B cell (primary cell): Measurements from ENCODE around the gene FGF21. TPM values are rescaled to one million over a fixed set of nuclear protein-coding genes. Genes with fewer than 3 reads are reported as not detected.

Source experiments
- ATAC-seq: fragments of 200-7000 bp; cut with Tn5 transposase; one replicate; pipeline ENCODE4 v1.10.0; 2021; ENCODE audit warnings: low read depth, mild to moderate bottlenecking, moderate number of reproducible peaks, moderate library complexity
- CTCF ChIA-PET: fragments of 350-600 bp; sonication (Branson Sonifier 250); formaldehyde crosslinking; loops from one replicate; lab custom pipeline; 2021; ENCODE audit warnings: antibody characterized with exemption, inconsistent platforms; lab: Charles Lee
- POLR2A ChIA-PET: fragments of 350-600 bp; sonication (Branson Sonifier 250); formaldehyde crosslinking; loops from one replicate; lab custom pipeline; 2021; ENCODE audit warnings: antibody characterized with exemption; lab: Charles Lee
- DNase-seq: peaks from one replicate; pipeline ENCODE4 v3.0.0; 2013
- H2AFZ ChIP-seq: 2 replicates; pipeline ENCODE4 v1.6.1; 2012; ENCODE audit warnings: mild to moderate bottlenecking, low read depth, low read length; ENCODE audit not compliant: insufficient read depth, poor library complexity, severe bottlenecking
- H3K27ac ChIP-seq, 2 donors: 1 replicate in 1 of 2; 2 replicates in 1 of 2; pipeline ENCODE4 v1.5.1; 2012 to 2013; ENCODE audit warnings: low read length in 2 of 2, mild to moderate bottlenecking in 2 of 2, moderate library complexity in 1 of 2
- H3K27me3 ChIP-seq, 4 experiments: fragments of 200-600 bp in 1 of 4; sonication (generic) in 1 of 4; replicated peaks in 1 of 4; 1 replicate in 2 of 4; 2 replicates in 2 of 4; pipeline versions ENCODE4 v1.6.1 to v1.7.0; 2013 to 2016; ENCODE audit warnings: low read length in 3 of 4, mild to moderate bottlenecking in 2 of 4, mixed read lengths in 1 of 4, moderate library complexity in 1 of 4; ENCODE audit not compliant: insufficient read depth in 4 of 4, control insufficient read depth in 3 of 4; ENCODE audit errors: control extremely low read depth in 1 of 4
- H3K36me3 ChIP-seq, 2 experiments: replicated peaks in 1 of 2; 1 replicate in 1 of 2; 2 replicates in 1 of 2; pipeline versions ENCODE4 v1.6.1 to v1.7.1; 2013; ENCODE audit warnings: low read length in 1 of 2; ENCODE audit not compliant: insufficient read depth in 2 of 2, control insufficient read depth in 1 of 2; ENCODE audit errors: control extremely low read depth in 1 of 2, extremely low read depth in 1 of 2
- H3K4me1 ChIP-seq, 2 donors: fragments of 200-600 bp in 1 of 2; sonication (generic) in 1 of 2; 1 replicate in 1 of 2; 2 replicates in 1 of 2; pipeline versions ENCODE4 v1.5.1 to v1.6.1; 2013 to 2017; ENCODE audit warnings: low read length in 2 of 2; ENCODE audit not compliant: control insufficient read depth in 2 of 2, insufficient read depth in 2 of 2
- H3K4me2 ChIP-seq: replicated peaks from 2 replicates; pipeline ENCODE3; 2012; ENCODE audit warnings: mild to moderate bottlenecking, low read depth, low read length; ENCODE audit not compliant: poor library complexity, severe bottlenecking
- H3K4me3 ChIP-seq, 5 experiments: fragments of 200-600 bp in 1 of 5; sonication (generic) in 1 of 5; 1 replicate in 3 of 5; 2 replicates in 2 of 5; pipeline versions ENCODE4 v1.5.1 to v1.7.0; 2011 to 2016; ENCODE audit warnings: low read length in 4 of 5, mild to moderate bottlenecking in 4 of 5, low read depth in 2 of 5, control low read depth in 1 of 5, moderate library complexity in 1 of 5; ENCODE audit not compliant: insufficient read depth in 1 of 5; ENCODE audit errors: control extremely low read depth in 1 of 5, extremely low read depth in 1 of 5
- H3K79me2 ChIP-seq: fragments of 200-600 bp; sonication (generic); one replicate; pipeline ENCODE4 v1.6.0; 2016; ENCODE audit warnings: low read length; ENCODE audit not compliant: control insufficient read depth, insufficient read depth
- H3K9ac ChIP-seq: fragments of 200-600 bp; sonication (generic); 2 replicates; pipeline ENCODE4 v1.6.1; 2017; ENCODE audit warnings: mild to moderate bottlenecking, low read length, moderate library complexity
- H3K9me3 ChIP-seq, 3 donors: one replicate each; pipeline versions ENCODE4 v1.6.1 to v1.7.1; 2013; ENCODE audit warnings: low read length in 2 of 3; ENCODE audit not compliant: control insufficient read depth in 2 of 3, insufficient read depth in 1 of 3; ENCODE audit errors: control extremely low read depth in 1 of 3
- H4K20me1 ChIP-seq: 2 replicates; pipeline ENCODE4 v1.6.0; 2012; ENCODE audit warnings: mild to moderate bottlenecking, low read length; ENCODE audit not compliant: insufficient read depth, control insufficient read depth, poor library complexity, severe bottlenecking
- H3K27ac Mint-ChIP-seq: one replicate; pipeline ENCODE4 v1.8.0; 2021; ENCODE audit warnings: mixed read lengths
- H3K27me3 Mint-ChIP-seq: one replicate; pipeline ENCODE4 v1.8.0; 2021; ENCODE audit warnings: mixed read lengths
- H3K4me1 Mint-ChIP-seq: one replicate; pipeline ENCODE4 v1.8.0; 2021; ENCODE audit warnings: mixed read lengths
- H3K4me3 Mint-ChIP-seq: one replicate; pipeline ENCODE4 v1.8.0; 2021; ENCODE audit warnings: mixed read lengths
- H3K9me3 Mint-ChIP-seq: one replicate; pipeline ENCODE4 v1.8.0; 2022; ENCODE audit warnings: mixed read lengths; ENCODE audit not compliant: insufficient read depth
- CTCF ChIP-seq: fragments of 200-600 bp; IDR thresholded peaks from one replicate; pipeline ENCODE4 v1.8.0; 2022; ENCODE audit warnings: antibody characterized with exemption, mild to moderate bottlenecking
- EZH2 ChIP-seq: IDR thresholded peaks from 2 replicates; pipeline ENCODE4 v1.6.1; 2012; ENCODE audit warnings: borderline replicate concordance, low read depth, mild to moderate bottlenecking, moderate library complexity, low read length; ENCODE audit not compliant: insufficient read depth, poor library complexity, severe bottlenecking
- WGBS: methylation state at CpG from one replicate; pipeline ENCODE4 v1.1.5; 2013; ENCODE audit warnings: missing lambda C conversion rate; ENCODE audit not compliant: insufficient coverage; 5-methylcytosine and 5-hydroxymethylcytosine counted together
- intact Hi-C: fragments of 100-400 bp; cut with micrococcal nuclease; formaldehyde crosslinking; loops from one replicate; pipeline ENCODE4 v1.10.0; 2022
- polyA plus RNA-seq: library from polyadenylated mRNA; depleted of rRNA; stranded (reverse); fragments of >200 nt; gene quantifications from 2 replicates; pipeline ENCODE4 v1.2.3, GENCODE V29; 2012
- total RNA-seq, 2 donors: library from RNA; stranded (reverse); fragments of 120-200 nt in 1 of 2; gene quantifications; 1 replicate in 1 of 2; 2 replicates in 1 of 2; pipeline versions ENCODE4 v1.2.3 to v1.2.4, GENCODE V29; 2013 to 2022

FGF21 gene
- total and polyA plus RNA-seq, 2 donors (not counting 1 experiment from before 2014, with no cell fraction given), result not detected

DNA sequence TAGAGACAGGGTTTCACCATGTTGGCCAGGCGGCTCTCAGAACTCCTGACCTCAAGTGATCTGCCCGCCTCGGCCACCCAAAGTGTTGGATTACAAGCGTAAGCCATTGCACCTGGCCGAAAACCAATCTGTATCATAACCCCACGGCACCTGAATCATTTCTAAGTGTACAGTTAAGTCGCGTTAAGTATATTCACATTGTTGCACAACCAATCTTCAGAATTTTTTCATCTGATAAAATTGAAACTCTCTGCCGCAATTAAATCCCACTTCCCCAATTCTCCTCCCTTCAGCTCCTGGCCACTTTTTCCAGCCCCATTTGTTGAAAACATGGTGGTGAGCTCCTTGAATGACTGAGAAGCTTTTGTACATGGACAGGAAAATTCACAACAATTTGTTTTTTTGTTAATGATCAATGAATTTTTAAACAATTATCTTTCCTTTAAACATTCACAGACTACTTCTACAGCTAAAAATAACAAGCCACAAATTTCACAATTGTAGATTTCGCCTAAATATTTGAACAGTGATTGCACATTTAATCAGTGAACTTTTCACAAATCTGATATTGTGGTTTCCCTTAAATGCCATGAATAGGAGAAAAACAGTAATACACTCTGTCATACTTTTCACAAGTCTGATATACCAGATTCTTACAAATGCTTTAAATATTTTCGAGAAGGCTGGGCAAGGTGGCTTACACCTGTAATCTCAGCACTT, 13.8 kb downstream of the FGF21 start:
- DNase-seq, result no peak
- Histone ChIP-seq H3K36me3 (no peaks in the 10 kb centered on the region), H3K79me2 (no peaks in the 10 kb centered on the region), H3K4me2 (no peak overlapping the region), H3K9me3 (peaks cover 0 to 3% (median 0%) of the 10 kb centered on the region in 3 donors), H3K27ac (no peak overlapping the region), H4K20me1 (no peaks in the 10 kb centered on the region), H3K4me1 (no peaks in the 10 kb centered on the region), H3K4me3 (no peak overlapping the region), H3K27me3 (peaks cover 0 to 5% (median 0%) of the 10 kb centered on the region in 4 experiments), H2AFZ (no peak overlapping the region), H3K9ac (no peak overlapping the region)
- CTCF ChIA-PET, result interaction anchor here (1.3 kb wide), 1 partner anchor 231 kb away, joined by 5 read pairs; no protein-coding TSS in a partner anchor
- Mint-ChIP-seq H3K27ac (no peak overlapping the region), H3K4me1 (no peaks in the 10 kb centered on the region), H3K9me3 (no peaks in the 10 kb centered on the region), H3K27me3 (peaks cover 30% of the 10 kb centered on the region), H3K4me3 (no peak overlapping the region)
- WGBS, result 84% methylated on average over 9 of the region's 11 CpGs
- TF ChIP-seq EZH2 (no peak), CTCF (no peak)
- intact Hi-C loops, result no loop called here
- POLR2A ChIA-PET, result no interaction called here
- no peak for ATAC-seq

DNA sequence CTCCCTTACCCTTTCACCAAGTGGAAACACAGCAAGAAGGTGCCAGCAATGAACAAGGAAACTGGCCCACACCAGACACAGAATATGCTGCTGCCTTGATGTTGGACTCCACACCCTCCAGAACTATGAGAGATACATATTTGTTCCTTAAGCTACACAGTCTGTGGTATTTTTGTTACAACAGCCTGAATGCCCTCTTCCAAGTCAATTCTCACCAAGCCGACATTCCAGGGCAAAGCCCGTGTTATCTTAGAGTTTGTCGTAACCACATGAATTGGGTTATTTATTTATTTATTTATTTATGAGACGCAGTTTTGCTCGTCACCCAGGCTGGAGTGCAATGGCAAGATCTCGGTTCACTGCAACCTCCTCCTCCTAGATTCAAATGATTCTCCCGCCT, 14.9 kb downstream of the FGF21 start:
- Mint-ChIP-seq H3K9me3 (no peaks in the 10 kb centered on the region), H3K27me3 (peaks cover 25% of the 10 kb centered on the region), H3K4me1 (no peaks in the 10 kb centered on the region), H3K4me3 (no peak overlapping the region), H3K27ac (no peak overlapping the region)
- H3K9ac ChIP-seq, result no peak overlapping the region
- POLR2A ChIA-PET, result no interaction called here
- H3K4me2 ChIP-seq, result no peak overlapping the region
- H3K27ac ChIP-seq, result no peak overlapping the region
- H3K9me3 ChIP-seq, result peaks cover 0 to 3% (median 0%) of the 10 kb centered on the region in 3 donors
- no peaks in the 10 kb centered on the region for H3K4me1 ChIP-seq
- no peaks in the 10 kb centered on the region for H3K79me2 ChIP-seq
- H3K4me3 ChIP-seq, result no peak overlapping the region
- H3K27me3 ChIP-seq, result peaks cover 0 to 5% (median 0%) of the 10 kb centered on the region in 4 experiments
- no peaks in the 10 kb centered on the region for H4K20me1 ChIP-seq
- CTCF ChIA-PET, result interaction anchor here (1.3 kb wide), 1 partner anchor 230 kb away, joined by 5 read pairs; no protein-coding TSS in a partner anchor
- intact Hi-C loops, result no loop called here
- DNase-seq (no peak), ATAC-seq (no peak)
- H2AFZ ChIP-seq, result no peak overlapping the region
- no peaks in the 10 kb centered on the region for H3K36me3 ChIP-seq
- no CpG with 5 or more reads among the region's 7 CpGs for WGBS
- TF ChIP-seq EZH2 (no peak), CTCF (no peak)
